PC-3 (cell line): ENCODE measurements around the gene CNTN1.

Experiments used
- EZH2phosphoT487 ChIP-seq: fragments of 300-600 bp; sonication (generic); IDR thresholded peaks from 2 replicates; pipeline ENCODE4 v1.6.1; 2018; ENCODE audit warnings: mild to moderate bottlenecking, antibody characterized with exemption, low read length, borderline replicate concordance
- TF ChIP-seq, protein P1 (sequence below): fragments of 300-600 bp; sonication (generic); conservative IDR thresholded peaks from 2 replicates; pipeline ENCODE4 v1.5.1; 2017; ENCODE audit warnings: antibody characterized with exemption, low read depth, mild to moderate bottlenecking, low read length

DNA sequence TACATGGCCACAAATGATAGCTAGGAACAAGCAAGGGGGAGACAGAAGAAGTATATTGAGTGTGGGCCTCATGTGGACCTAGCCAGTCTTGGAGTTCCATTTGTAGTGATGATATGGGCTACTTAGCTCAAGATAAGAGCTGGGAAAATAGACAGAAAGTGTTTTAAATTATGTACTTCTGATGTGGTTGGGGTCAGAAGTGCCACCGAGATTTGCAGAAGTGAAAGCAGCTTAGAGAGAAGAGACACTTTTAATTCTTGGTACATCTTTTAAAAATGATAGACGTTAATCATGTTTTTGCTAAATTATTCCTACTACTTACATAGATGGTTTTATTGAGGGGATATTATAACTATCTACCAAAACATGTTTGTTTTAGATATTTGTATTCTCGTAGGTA, 297.5 kb downstream of the CNTN1 start:
- TF ChIP-seq, protein P1, sequence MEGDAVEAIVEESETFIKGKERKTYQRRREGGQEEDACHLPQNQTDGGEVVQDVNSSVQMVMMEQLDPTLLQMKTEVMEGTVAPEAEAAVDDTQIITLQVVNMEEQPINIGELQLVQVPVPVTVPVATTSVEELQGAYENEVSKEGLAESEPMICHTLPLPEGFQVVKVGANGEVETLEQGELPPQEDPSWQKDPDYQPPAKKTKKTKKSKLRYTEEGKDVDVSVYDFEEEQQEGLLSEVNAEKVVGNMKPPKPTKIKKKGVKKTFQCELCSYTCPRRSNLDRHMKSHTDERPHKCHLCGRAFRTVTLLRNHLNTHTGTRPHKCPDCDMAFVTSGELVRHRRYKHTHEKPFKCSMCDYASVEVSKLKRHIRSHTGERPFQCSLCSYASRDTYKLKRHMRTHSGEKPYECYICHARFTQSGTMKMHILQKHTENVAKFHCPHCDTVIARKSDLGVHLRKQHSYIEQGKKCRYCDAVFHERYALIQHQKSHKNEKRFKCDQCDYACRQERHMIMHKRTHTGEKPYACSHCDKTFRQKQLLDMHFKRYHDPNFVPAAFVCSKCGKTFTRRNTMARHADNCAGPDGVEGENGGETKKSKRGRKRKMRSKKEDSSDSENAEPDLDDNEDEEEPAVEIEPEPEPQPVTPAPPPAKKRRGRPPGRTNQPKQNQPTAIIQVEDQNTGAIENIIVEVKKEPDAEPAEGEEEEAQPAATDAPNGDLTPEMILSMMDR: no peak
- TF ChIP-seq EZH2phosphoT487: no peak
